ENCODE results near the gene GDPD4. TPM values are rescaled to one million over a fixed set of nuclear protein-coding genes. Genes with fewer than 3 reads are reported as not detected.

GDPD4 gene
- polyA plus RNA-seq, 1 experiment: not detected

GRCh38 chr11:77215106-77215505 is 86.4 kb downstream of the GDPD4 start:
- TF ChIP-seq CTCF (IDR thresholded peaks at IDR 0.05; ENCODE audit: low read depth, low read length): no peak
- no peak overlapping the region for H3K4me3 ChIP-seq (ENCODE audit: low read depth, low read length)
- ChIA-PET CTCF (interaction anchor here (0.7 kb wide), 1 partner anchor 28 kb away, joined by 4 read pairs; no protein-coding TSS in a partner anchor), POLR2A (no interaction called here)
- no peak overlapping the region for H3K27ac ChIP-seq (ENCODE audit: low read depth, low read length)
- H3K9me3 ChIP-seq (ENCODE audit: control insufficient read depth, insufficient read depth, low read length): no peaks in the 10 kb centered on the region; the same call in 1 of the 2 replicates
- no peak for DNase-seq (ENCODE audit: low read depth, low spot score)
- peaks cover 16% of the 10 kb centered on the region for H3K27me3 ChIP-seq (ENCODE audit: control insufficient read depth, insufficient read depth, low read length)

DNA sequence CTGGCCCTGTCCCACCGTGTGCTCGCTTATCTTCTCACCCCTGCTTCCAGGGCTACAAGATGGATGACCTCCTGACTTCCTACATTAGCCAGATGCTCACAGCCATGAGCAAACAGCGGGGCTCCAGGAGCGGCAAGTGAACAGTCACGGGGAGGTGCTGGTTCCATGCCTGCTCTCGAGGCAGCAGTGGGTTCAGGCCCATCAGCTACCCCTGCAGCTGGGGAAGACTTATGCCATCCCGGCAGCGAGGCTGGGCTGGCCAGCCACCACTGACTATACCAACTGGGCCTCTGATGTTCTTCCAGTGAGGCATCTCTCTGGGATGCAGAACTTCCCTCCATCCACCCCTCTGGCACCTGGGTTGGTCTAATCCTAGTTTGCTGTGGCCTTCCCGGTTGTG is 86.9 kb downstream of the GDPD4 start:
- H3K27ac ChIP-seq (ENCODE audit: low read depth, low read length): no peak overlapping the region
- H3K4me3 ChIP-seq (ENCODE audit: low read depth, low read length): no peak overlapping the region
- H3K9me3 ChIP-seq (ENCODE audit: control insufficient read depth, insufficient read depth, low read length): no peaks in the 10 kb centered on the region; the same call in 1 of the 2 replicates
- no peak for TF ChIP-seq CTCF (IDR thresholded peaks at IDR 0.05; ENCODE audit: low read depth, low read length)
- no peak for DNase-seq (ENCODE audit: low read depth, low spot score)
- CTCF ChIA-PET: no interaction called here
- peaks cover 16% of the 10 kb centered on the region for H3K27me3 ChIP-seq (ENCODE audit: control insufficient read depth, insufficient read depth, low read length)
- POLR2A ChIA-PET: no interaction called here

- DNase-seq (ENCODE audit: low read depth, low spot score): no peak
Measured at GRCh38 chr11:77213589-77214428, 87.7 kb downstream of the GDPD4 start.

DNA sequence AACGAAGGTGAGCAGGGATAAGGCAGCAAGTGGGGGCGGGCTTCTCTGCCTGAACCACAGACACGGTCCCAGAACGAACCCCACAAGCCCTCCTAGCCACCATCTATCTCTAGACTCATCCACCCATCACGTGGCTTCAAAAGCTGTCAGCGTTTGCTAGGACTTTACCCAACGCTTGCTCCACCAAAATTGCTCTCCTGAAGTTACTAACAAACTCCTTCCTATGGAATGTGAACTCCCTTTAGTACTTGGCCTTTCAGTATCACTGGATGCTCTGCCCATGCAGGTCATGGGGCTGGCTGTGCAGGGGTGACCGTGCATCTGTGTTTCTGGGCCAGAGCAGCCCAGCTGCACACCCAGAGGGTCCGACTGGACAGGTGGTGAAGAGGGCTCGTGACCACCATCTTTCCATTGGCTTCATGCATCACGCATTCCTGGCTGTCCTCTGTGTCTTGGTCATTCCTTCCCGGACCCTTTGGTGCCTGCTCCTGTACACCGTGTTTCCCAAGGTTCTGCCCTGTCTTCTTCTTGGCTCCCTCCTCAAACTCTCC is 88.4 kb downstream of the GDPD4 start:
- no peak overlapping the region for H3K4me3 ChIP-seq (ENCODE audit: low read depth, low read length)
- CTCF ChIA-PET: no interaction called here
- POLR2A ChIA-PET: no interaction called here

More at GRCh38 chr11:77213589-77214428, 87.7 kb downstream of the GDPD4 start:
- no peaks in the 10 kb centered on the region; the same call in 1 of the 2 replicates for H3K9me3 ChIP-seq (ENCODE audit: control insufficient read depth, insufficient read depth, low read length)
- peaks cover 16% of the 10 kb centered on the region for H3K27me3 ChIP-seq (ENCODE audit: control insufficient read depth, insufficient read depth, low read length)
- H3K27ac ChIP-seq (ENCODE audit: low read depth, low read length): no peak overlapping the region
- ChIA-PET CTCF (no interaction called here), POLR2A (no interaction called here)
- no peak overlapping the region for H3K4me3 ChIP-seq (ENCODE audit: low read depth, low read length)
- no peak for TF ChIP-seq CTCF (IDR thresholded peaks at IDR 0.05; ENCODE audit: low read depth, low read length)

More for the DNA sequence above, 88.4 kb downstream of the GDPD4 start:
- Histone ChIP-seq H3K27ac (ENCODE audit: low read depth, low read length) (no peak overlapping the region), H3K27me3 (ENCODE audit: control insufficient read depth, insufficient read depth, low read length) (peaks cover 15% of the 10 kb centered on the region), H3K9me3 (ENCODE audit: control insufficient read depth, insufficient read depth, low read length) (no peaks in the 10 kb centered on the region; the same call in 1 of the 2 replicates)
- TF ChIP-seq CTCF (IDR thresholded peaks at IDR 0.05; ENCODE audit: low read depth, low read length): no peak
- DNase-seq (ENCODE audit: low read depth, low spot score): no peak

All from AG04450 (cell line).